Caco-2 (cell line): ENCODE measurements around the gene SH3D19. TPM values are rescaled to one million over a fixed set of nuclear protein-coding genes. Genes with fewer than 3 reads are reported as not detected.

Experiments used
- BruUV-seq: library from RNA; stranded (reverse); fragments of 400-500 nt; replicated peaks from 2 replicates; lab custom pipeline; 2021; lab: Mats Ljungman, UMichigan
- CTCF ChIA-PET: fragments of 300-600 bp; sonication (Branson Sonifier 250); formaldehyde crosslinking; loops from one replicate; lab custom pipeline; 2022; ENCODE audit warnings: antibody characterized with exemption; lab: Charles Lee
- POLR2A ChIA-PET: fragments of 300-600 bp; sonication (Branson Sonifier 250); formaldehyde crosslinking; loops from one replicate; lab custom pipeline; 2022; ENCODE audit warnings: antibody characterized with exemption; lab: Charles Lee
- DNase-seq, 2 experiments: peaks; one replicate each; pipeline versions ENCODE4 v3.0.0 to v3.0.0-alpha.2; 2020 to 2022
- H3K27me3 ChIP-seq: replicated peaks from 2 replicates; pipeline ENCODE4 v1.6.0; 2011; ENCODE audit warnings: low read length; ENCODE audit not compliant: control insufficient read depth, insufficient read depth
- H3K36me3 ChIP-seq: 2 replicates; pipeline ENCODE4 v1.5.1; 2011; ENCODE audit warnings: low read length; ENCODE audit not compliant: control insufficient read depth, insufficient read depth
- H3K4me1 ChIP-seq: fragments of 250-450 bp; sonication (Bioruptor Pico); 2 replicates; pipeline ENCODE4 v1.5.1; 2020; ENCODE audit warnings: mild to moderate bottlenecking
- H3K4me3 ChIP-seq: 2 replicates; pipeline ENCODE4 v1.5.1; 2011; ENCODE audit warnings: low read depth, mild to moderate bottlenecking, control low read depth, low read length
- H3K9me3 ChIP-seq: fragments of 250-450 bp; sonication (Bioruptor Pico); 2 replicates; pipeline ENCODE4 v1.5.1; 2020; ENCODE audit warnings: mild to moderate bottlenecking, moderate library complexity
- H3K27ac Mint-ChIP-seq: one replicate; pipeline ENCODE4 v1.8.0; 2022; ENCODE audit warnings: mixed read lengths; ENCODE audit not compliant: unreplicated experiment
- H3K27me3 Mint-ChIP-seq: one replicate; pipeline ENCODE4 v1.8.0; 2022; ENCODE audit warnings: mixed read lengths; ENCODE audit not compliant: insufficient read depth, unreplicated experiment
- H3K36me3 Mint-ChIP-seq: one replicate; pipeline ENCODE4 v1.8.0; 2022; ENCODE audit warnings: mild to moderate bottlenecking, mixed read lengths; ENCODE audit not compliant: insufficient read depth, unreplicated experiment
- H3K4me1 Mint-ChIP-seq: one replicate; pipeline ENCODE4 v1.8.0; 2022; ENCODE audit warnings: low read depth, mixed read lengths; ENCODE audit not compliant: unreplicated experiment
- H3K4me3 Mint-ChIP-seq: one replicate; pipeline ENCODE4 v1.8.0; 2022; ENCODE audit warnings: mild to moderate bottlenecking, moderate library complexity, mixed read lengths; ENCODE audit not compliant: unreplicated experiment
- H3K9me3 Mint-ChIP-seq: one replicate; pipeline ENCODE4 v1.8.0; 2022; ENCODE audit warnings: mixed read lengths; ENCODE audit not compliant: unreplicated experiment
- CTCF ChIP-seq, 2 experiments: fragments of 200-600 bp in 1 of 2; IDR thresholded peaks; 1 replicate in 1 of 2; 2 replicates in 1 of 2; pipeline versions ENCODE4 v1.5.1 to v1.8.0; 2011 to 2022; ENCODE audit warnings: antibody characterized with exemption in 1 of 2, control low read depth in 1 of 2, inconsistent platforms in 1 of 2, low read depth in 1 of 2, low read length in 1 of 2, mild to moderate bottlenecking in 1 of 2, moderate library complexity in 1 of 2; ENCODE audit not compliant: insufficient read depth in 1 of 2, severe bottlenecking in 1 of 2, unreplicated experiment in 1 of 2
- intact Hi-C: fragments of 100-400 bp; cut with micrococcal nuclease; formaldehyde crosslinking; loops from one replicate; pipeline ENCODE4 v1.10.0; 2022; ENCODE audit not compliant: unreplicated experiment
- total RNA-seq: library from RNA; stranded (reverse); gene quantifications from 2 replicates; pipeline ENCODE4 v1.2.3, GENCODE V29; 2022

Gene SH3D19
- total RNA-seq, 1 experiment from 2014 or later = 57.8 TPM

GRCh38 chr4:151169223-151169622, 156.2 kb downstream of the SH3D19 start:
- Mint-ChIP-seq H3K9me3 (no peaks in the 10 kb centered on the region), H3K4me3 (no peak overlapping the region), H3K4me1 (peaks cover 8% of the 10 kb centered on the region), H3K27ac (no peak overlapping the region), H3K36me3 (peaks cover 39% of the 10 kb centered on the region), H3K27me3 (no peaks in the 10 kb centered on the region)
- intact Hi-C loops = no loop called here
- no peak for TF ChIP-seq CTCF (IDR thresholded peaks at IDR 0.05; ENCODE audit: insufficient read depth in 1 of 2, low read depth in 1 of 2, low read length in 1 of 2, severe bottlenecking in 1 of 2, unreplicated experiment in 1 of 2)
- ChIA-PET POLR2A (interaction anchor here (0.6 kb wide), 1 partner anchor 48 kb away, joined by 3 read pairs; no protein-coding TSS in a partner anchor), CTCF (no interaction called here)
- no peaks in the 10 kb centered on the region; the same call in 1 of the 2 replicates for H3K4me1 ChIP-seq
- DNase-seq = no peak
- no peak overlapping the region for H3K4me3 ChIP-seq
- no TSS peak for BruUV-seq
- peaks cover 1% of the 10 kb centered on the region; the same call in 1 of the 2 replicates for H3K36me3 ChIP-seq
- H3K27me3 ChIP-seq = no peaks in the 10 kb centered on the region
- H3K9me3 ChIP-seq = no peaks in the 10 kb centered on the region

GRCh38 chr4:151167561-151167960, 157.8 kb downstream of the SH3D19 start:
- no peaks in the 10 kb centered on the region for H3K9me3 Mint-ChIP-seq
- no peak overlapping the region for H3K27ac Mint-ChIP-seq
- no peaks in the 10 kb centered on the region for H3K27me3 ChIP-seq
- peaks cover 7% of the 10 kb centered on the region for H3K4me1 Mint-ChIP-seq
- peaks cover 45% of the 10 kb centered on the region for H3K36me3 Mint-ChIP-seq
- CTCF ChIA-PET = no interaction called here
- intact Hi-C loops = no loop called here
- no peaks in the 10 kb centered on the region for H3K27me3 Mint-ChIP-seq
- H3K4me1 ChIP-seq = no peaks in the 10 kb centered on the region
- no peak overlapping the region for H3K4me3 ChIP-seq
- no TSS peak for BruUV-seq
- POLR2A ChIA-PET = no interaction called here
- H3K36me3 ChIP-seq = peaks cover 1% of the 10 kb centered on the region; the same call in 1 of the 2 replicates
- no peak for DNase-seq
- no peaks in the 10 kb centered on the region for H3K9me3 ChIP-seq
- H3K4me3 Mint-ChIP-seq = no peak overlapping the region
- no peak for TF ChIP-seq CTCF (IDR thresholded peaks at IDR 0.05; ENCODE audit: insufficient read depth in 1 of 2, low read depth in 1 of 2, low read length in 1 of 2, severe bottlenecking in 1 of 2, unreplicated experiment in 1 of 2)

- H3K9me3 ChIP-seq = no peaks in the 10 kb centered on the region
- no peak overlapping the region for H3K27ac Mint-ChIP-seq
- ChIA-PET POLR2A (no interaction called here), CTCF (no interaction called here)
- BruUV-seq = no TSS peak
- H3K4me1 ChIP-seq = no peaks in the 10 kb centered on the region
- no peaks in the 10 kb centered on the region for H3K27me3 ChIP-seq
- H3K4me1 Mint-ChIP-seq = no peaks in the 10 kb centered on the region
- no peak for DNase-seq
- H3K4me3 ChIP-seq = no peak overlapping the region
- H3K9me3 Mint-ChIP-seq = no peaks in the 10 kb centered on the region
- peaks cover 44% of the 10 kb centered on the region for H3K36me3 Mint-ChIP-seq
- intact Hi-C loops = no loop called here
- H3K36me3 ChIP-seq = 0 out of 2 replicates have a peak, but pooled peaks cover 1% of the 10 kb centered on the region
- H3K27me3 Mint-ChIP-seq = no peaks in the 10 kb centered on the region
- TF ChIP-seq CTCF (IDR thresholded peaks at IDR 0.05; ENCODE audit: insufficient read depth in 1 of 2, low read depth in 1 of 2, low read length in 1 of 2, severe bottlenecking in 1 of 2, unreplicated experiment in 1 of 2) = no peak
- no peak overlapping the region for H3K4me3 Mint-ChIP-seq
Observed at GRCh38 chr4:151166636-151167035, 158.8 kb downstream of the SH3D19 start.
